Fibroblast of lung (primary cell): ENCODE data around the gene USP30.

Source experiments
- CTCF ChIP-seq, 2 donors: IDR thresholded peaks in 1 of 2; conservative IDR thresholded peaks in 1 of 2; 1 replicate in 1 of 2; 2 replicates in 1 of 2; pipeline ENCODE4 v1.5.1; 2011 to 2012; ENCODE audit warnings: low read length in 2 of 2, control low read depth in 1 of 2, inconsistent platforms in 1 of 2, low read depth in 1 of 2, mild to moderate bottlenecking in 1 of 2
- EZH2 ChIP-seq: IDR thresholded peaks from 2 replicates; pipeline ENCODE4 v1.5.1; 2012; ENCODE audit warnings: low read length, control low read depth, mild to moderate bottlenecking; ENCODE audit errors: missing control alignments

GRCh38 chr12:109029411-109029810, 23.0 kb upstream of the USP30 start:
- TF ChIP-seq CTCF (conservative IDR thresholded peaks at IDR 0.05 in 1 of 2, IDR thresholded peaks at IDR 0.05 in 1 of 2; ENCODE audit: low read depth in 1 of 2, low read length in 2 of 2): no peak
- TF ChIP-seq EZH2: no peak
